Skin of body (tissue), 2 donors: ENCODE results near the gene PODXL2. TPM values are rescaled to one million over a fixed set of nuclear protein-coding genes. Genes with fewer than 3 reads are reported as not detected.

Experiments used
- DNase-seq: peaks from one replicate; lab custom pipeline; 2025; lab: John Stamatoyannopoulos, UW
- total RNA-seq: library from RNA; depleted of rRNA; stranded (reverse); fragments of >200 nt; gene quantifications from one replicate; pipeline ENCODE4 v1.2.3, GENCODE V29; 2014

Gene PODXL2
- total RNA-seq: 8.4 TPM

GRCh38 chr3:127628788-127629466, at the start of gene PODXL2:
Gene PODXL2, plus strand, starts transcription at chr3:127629185. Its CDS starts 35 bp downstream, at chr3:127629220.
- DNase-seq: peak; percentile 14

GRCh38 chr3:127580327-127581060, 48.5 kb upstream of the PODXL2 start:
- no peak for DNase-seq

GRCh38 chr3:127584734-127585133, 44.3 kb upstream of the PODXL2 start:
- DNase-seq: no peak

GRCh38 chr3:127585163-127585812, 43.7 kb upstream of the PODXL2 start:
- DNase-seq: no peak

GRCh38 chr3:127585813-127586413, 43.1 kb upstream of the PODXL2 start:
- no peak for DNase-seq

GRCh38 chr3:127587876-127588275, 41.1 kb upstream of the PODXL2 start:
- no peak for DNase-seq

GRCh38 chr3:127588806-127589577, 40.0 kb upstream of the PODXL2 start:
- DNase-seq: no peak

- no peak for DNase-seq
Measured at GRCh38 chr3:127589600-127590281, 39.2 kb upstream of the PODXL2 start.

- DNase-seq: no peak
Measured at GRCh38 chr3:127590282-127590592, 38.7 kb upstream of the PODXL2 start.

GRCh38 chr3:127590593-127591465, 38.2 kb upstream of the PODXL2 start, which contains the start of gene TPRA1:
Gene TPRA1, minus strand, starts transcription at chr3:127590733. Its CDS starts 10,587 bp downstream, at chr3:127580146.
- DNase-seq: peak; percentile 97

- no peak for DNase-seq
Measured at GRCh38 chr3:127593178-127593577, 35.8 kb upstream of the PODXL2 start.

GRCh38 chr3:127595303-127595702, 33.7 kb upstream of the PODXL2 start:
- no peak for DNase-seq

GRCh38 chr3:127597020-127597771, 31.8 kb upstream of the PODXL2 start:
- no peak for DNase-seq

GRCh38 chr3:127598841-127599570, 30.0 kb upstream of the PODXL2 start:
- DNase-seq: no peak

GRCh38 chr3:127600749-127601456, 28.1 kb upstream of the PODXL2 start:
- DNase-seq: no peak

- no peak for DNase-seq
Measured at GRCh38 chr3:127604035-127604434, 24.9 kb upstream of the PODXL2 start.

- no peak for DNase-seq
Measured at GRCh38 chr3:127604546-127605165, 24.3 kb upstream of the PODXL2 start.
